Pancreas (tissue), 10 donors: ENCODE measurements around the gene PKNOX2. TPM values are rescaled to one million over a fixed set of nuclear protein-coding genes. Genes with fewer than 3 reads are reported as not detected.

Experiments used
- ATAC-seq, 4 donors: fragments of 200-7000 bp; cut with Tn5 transposase; one replicate each; pipeline versions ENCODE4 v1.8.0 to v1.9.1; 2020; ENCODE audit warnings: mild to moderate bottlenecking in 4 of 4, moderate library complexity in 4 of 4
- DNase-seq, 6 donors: peaks; one replicate each; pipeline ENCODE4 v3.0.0-alpha.2; 2020
- FAIRE-seq: peaks from 2 replicates; lab custom pipeline; 2012; peaks lifted over from hg19 to GRCh38; lab: Jason Lieb, UNC
- H3K27ac ChIP-seq, 4 donors: fragments of 200-600 bp; sonication (generic); 1 replicate in 3 of 4; 2 replicates in 1 of 4; pipeline versions ENCODE4 v1.5.0 to v1.8.0; 2020
- H3K27me3 ChIP-seq, 4 donors: fragments of 200-600 bp; one replicate each; pipeline ENCODE4 v1.8.0; 2021
- H3K36me3 ChIP-seq, 3 donors: fragments of 200-600 bp; sonication (generic) in 1 of 3; one replicate each; pipeline versions ENCODE4 v1.5.0 to v1.8.0; 2020 to 2021
- H3K4me1 ChIP-seq, 3 donors: fragments of 200-600 bp; one replicate each; pipeline ENCODE4 v1.8.0; 2021
- H3K4me3 ChIP-seq, 4 donors: fragments of 200-600 bp; sonication (generic) in 2 of 4; one replicate each; pipeline versions ENCODE4 v1.5.0 to v1.8.0; 2020 to 2021
- H3K9me3 ChIP-seq, 4 donors: fragments of 200-600 bp; one replicate each; pipeline ENCODE4 v1.8.0; 2021
- WGBS, 2 donors: extraction: QIAGEN DNeasy Blood & Tissue Kit; methylation state at CpG; one replicate each; pipeline ENCODE4 v1.1.7; 2013; 5-methylcytosine and 5-hydroxymethylcytosine counted together
- intact Hi-C, 3 donors: fragments of 100-400 bp; cut with DNase I; formaldehyde crosslinking; loops; one replicate each; pipeline versions ENCODE4 v1.11.1 to v1.14.2; 2022
- polyA plus RNA-seq, 2 donors: library from polyadenylated mRNA; stranded (reverse); fragments of 200-250 nt; gene quantifications; one replicate each; pipeline ENCODE4 v1.2.3, GENCODE V29; 2013
- total RNA-seq, 6 donors: library from RNA; stranded (reverse); fragmentation: NEBNext Ultra II Directional in 4 of 6; extraction: Animal tissue kit (Norgen Biotek cat#: 25700) in 4 of 6; gene quantifications; one replicate each; pipeline versions ENCODE4 v1.2.1 to v1.2.4, GENCODE V29; 2021 to 2023
- TF ChIP-seq, protein P1 (sequence below), 4 donors: fragments of 200-600 bp; sonication (generic) in 3 of 4; IDR thresholded peaks; one replicate each; pipeline versions ENCODE4 v1.5.0 to v1.8.0; 2021; ENCODE audit warnings: antibody characterized with exemption in 4 of 4
- donor health status: healthy with polysubstance abuse.
- donor health status: DM: no; HTN: no; CAD: no; lungs with moderate emphysema.
- donor health status: DM: no; HTN: no; CAD: no.
- donor health status: control.
- donor health status: control.
- donor health status: Bipolar disorder and iron deficiency.
- donor health status: DM: yes; HTN: yes; CAD: no.
- donor health status: DM: no; HTN: no; CAD: no.
- donor health status: DM: no; HTN: no; CAD: no.
- donor health status: DM: yes; HTN: yes; CAD: no.

The PKNOX2 gene
- total and polyA plus RNA-seq, 8 donors: 3.4 to 8.1 (median 5.8) TPM

DNA sequence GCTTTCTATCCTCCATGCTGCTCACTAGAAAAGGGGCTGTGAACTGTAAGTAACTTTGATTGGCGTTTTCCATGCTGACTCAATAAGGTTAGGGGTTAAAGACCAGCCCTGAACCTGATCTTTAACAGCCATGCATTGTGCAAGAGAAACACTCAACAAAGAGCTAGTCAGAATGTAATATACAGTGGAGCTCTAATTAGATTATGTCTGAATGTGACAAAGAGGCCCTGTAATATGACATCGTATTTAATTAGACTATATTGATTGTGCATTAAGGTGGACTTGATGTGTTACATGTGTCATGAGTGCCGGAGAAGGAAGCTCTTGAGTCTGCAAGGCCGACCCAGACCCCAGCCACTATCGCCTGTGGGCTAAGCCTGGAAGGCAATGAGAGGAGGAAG, 70.5 kb downstream of the PKNOX2 start:
- TF ChIP-seq, protein P1, sequence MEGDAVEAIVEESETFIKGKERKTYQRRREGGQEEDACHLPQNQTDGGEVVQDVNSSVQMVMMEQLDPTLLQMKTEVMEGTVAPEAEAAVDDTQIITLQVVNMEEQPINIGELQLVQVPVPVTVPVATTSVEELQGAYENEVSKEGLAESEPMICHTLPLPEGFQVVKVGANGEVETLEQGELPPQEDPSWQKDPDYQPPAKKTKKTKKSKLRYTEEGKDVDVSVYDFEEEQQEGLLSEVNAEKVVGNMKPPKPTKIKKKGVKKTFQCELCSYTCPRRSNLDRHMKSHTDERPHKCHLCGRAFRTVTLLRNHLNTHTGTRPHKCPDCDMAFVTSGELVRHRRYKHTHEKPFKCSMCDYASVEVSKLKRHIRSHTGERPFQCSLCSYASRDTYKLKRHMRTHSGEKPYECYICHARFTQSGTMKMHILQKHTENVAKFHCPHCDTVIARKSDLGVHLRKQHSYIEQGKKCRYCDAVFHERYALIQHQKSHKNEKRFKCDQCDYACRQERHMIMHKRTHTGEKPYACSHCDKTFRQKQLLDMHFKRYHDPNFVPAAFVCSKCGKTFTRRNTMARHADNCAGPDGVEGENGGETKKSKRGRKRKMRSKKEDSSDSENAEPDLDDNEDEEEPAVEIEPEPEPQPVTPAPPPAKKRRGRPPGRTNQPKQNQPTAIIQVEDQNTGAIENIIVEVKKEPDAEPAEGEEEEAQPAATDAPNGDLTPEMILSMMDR (IDR thresholded peaks at IDR 0.05): no peak
- Histone ChIP-seq H3K4me3 (no peak overlapping the region), H3K27me3 (no peaks in the 10 kb centered on the region), H3K9me3 (no peaks in the 10 kb centered on the region), H3K4me1 (no peaks in the 10 kb centered on the region), H3K36me3 (no peaks in the 10 kb centered on the region), H3K27ac (no peak overlapping the region)
- no peak for ATAC-seq
- no peak for DNase-seq
- 70 to 74% methylated on average over 5 of the region's 5 CpGs for WGBS, 2 donors
- FAIRE-seq: no peak
- intact Hi-C loops: no loop called here

DNA sequence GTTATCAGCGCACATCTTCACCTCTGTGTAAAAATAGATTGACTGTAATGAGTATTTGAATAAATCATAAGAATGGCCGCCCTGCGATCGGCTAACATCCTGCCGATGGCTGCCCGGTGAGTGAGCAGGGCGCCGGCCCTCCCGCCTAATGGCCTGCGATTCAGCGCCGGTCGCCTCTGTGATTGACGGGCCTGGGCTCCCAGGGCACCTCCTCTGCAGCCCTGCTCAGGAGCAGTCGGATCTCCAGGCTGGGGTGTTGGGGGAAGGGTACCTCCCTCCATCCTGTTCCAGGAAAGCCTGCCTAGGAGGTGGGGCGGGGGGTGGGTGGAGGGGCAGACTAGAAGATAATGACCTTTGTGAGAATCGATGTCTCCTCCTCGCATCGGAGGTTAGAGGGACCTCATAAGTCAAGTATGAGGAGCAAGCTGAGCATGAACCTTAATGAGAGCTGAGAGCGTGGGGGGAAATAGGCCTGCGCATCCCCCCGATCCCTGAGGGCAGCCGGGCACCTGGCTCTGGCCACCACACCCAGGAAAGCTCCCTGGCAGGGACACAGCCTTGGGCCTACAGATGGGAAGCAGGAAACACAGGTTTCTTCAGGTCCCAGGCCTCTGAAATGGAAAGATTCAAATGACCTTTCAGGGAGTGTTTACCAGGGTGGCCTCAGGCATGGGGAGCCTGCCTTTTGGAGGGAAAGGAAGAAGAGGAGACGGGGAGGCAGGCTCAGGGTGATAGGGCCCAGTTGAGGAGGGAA, 71.7 kb downstream of the PKNOX2 start:
- no peaks in the 10 kb centered on the region for H3K4me1 ChIP-seq
- H3K36me3 ChIP-seq: no peaks in the 10 kb centered on the region
- no peak for ATAC-seq
- TF ChIP-seq, protein P1 (IDR thresholded peaks at IDR 0.05): no peak
- 84 to 85% methylated on average over 24 of the region's 24 CpGs for WGBS, 2 donors
- H3K4me3 ChIP-seq: no peak overlapping the region
- intact Hi-C loops: no loop called here
- no peak overlapping the region for H3K27ac ChIP-seq
- no peak for FAIRE-seq
- DNase-seq: no peak
- H3K9me3 ChIP-seq: no peaks in the 10 kb centered on the region
- no peaks in the 10 kb centered on the region for H3K27me3 ChIP-seq

DNA sequence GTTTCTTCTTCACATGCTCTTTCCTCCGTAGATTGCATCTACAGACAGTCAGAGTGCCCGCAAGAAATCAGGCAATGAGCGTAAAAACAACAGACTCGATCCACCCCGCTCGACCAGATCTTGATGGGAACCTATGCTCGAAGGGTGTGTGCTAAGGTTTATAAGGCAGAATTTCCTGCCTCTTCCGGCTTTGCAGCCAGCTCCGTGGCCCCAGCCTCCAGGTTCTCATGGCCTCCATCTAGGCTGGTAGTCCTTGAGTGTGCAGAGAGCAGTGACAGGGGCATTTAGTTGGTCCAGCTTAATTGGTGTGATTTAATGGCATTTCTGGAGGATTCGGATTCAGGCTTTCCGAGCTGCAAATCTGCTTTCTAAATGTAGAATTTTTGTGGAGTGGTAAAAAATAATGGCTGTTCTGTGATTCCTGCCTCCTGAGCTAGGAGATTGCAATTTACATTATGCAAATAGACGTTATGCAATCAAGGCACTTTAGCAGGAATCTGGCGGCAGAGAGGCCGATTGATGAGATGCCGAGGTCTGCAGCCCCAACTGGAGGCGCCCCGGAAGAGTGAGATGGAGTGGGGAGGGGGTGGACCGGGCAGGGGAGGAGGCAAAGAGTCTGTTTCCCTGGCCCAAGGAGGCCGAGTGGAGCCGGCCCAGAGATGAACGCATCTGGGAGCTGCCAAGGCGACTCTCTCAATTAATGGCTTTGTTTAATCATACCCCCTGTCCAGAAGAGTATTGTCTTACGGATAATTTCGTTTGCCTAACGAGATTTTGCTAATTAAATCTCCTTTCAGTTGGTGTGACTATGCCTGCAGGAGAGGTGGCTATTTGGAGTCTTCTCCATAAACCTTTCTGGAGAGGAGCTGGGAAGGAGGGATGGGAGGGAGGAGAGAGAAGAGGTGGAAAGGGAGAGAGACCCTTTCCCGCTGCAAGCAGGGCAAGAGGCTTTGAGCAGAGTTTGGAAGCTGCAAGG, 75.3 kb downstream of the PKNOX2 start:
- Histone ChIP-seq H3K27me3 (no peaks in the 10 kb centered on the region), H3K36me3 (no peaks in the 10 kb centered on the region)
- intact Hi-C loops: no loop called here

DNA sequence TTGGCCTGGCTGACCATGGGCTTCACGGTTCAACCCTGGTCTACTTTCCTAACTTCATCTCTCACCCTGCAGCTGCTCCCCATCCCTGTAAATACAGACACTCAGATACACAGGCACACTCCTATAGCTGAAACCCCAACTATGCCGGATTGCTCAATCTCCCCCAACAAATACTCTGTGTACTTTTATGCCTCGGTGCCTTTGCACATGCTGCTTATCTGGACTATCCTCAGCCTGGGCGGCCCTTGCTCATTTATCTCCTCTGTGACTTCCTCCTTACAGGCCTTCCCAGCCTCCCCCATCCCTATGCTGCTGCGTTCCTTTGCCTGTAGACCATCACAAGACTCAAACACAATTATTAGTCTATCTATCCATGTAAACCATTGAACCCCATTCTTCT, 76.6 kb downstream of the PKNOX2 start:
- 93 to 95% methylated on average over 5 of the region's 5 CpGs for WGBS, 2 donors
- Histone ChIP-seq H3K4me3 (no peak overlapping the region), H3K9me3 (no peaks in the 10 kb centered on the region), H3K27ac (no peak overlapping the region), H3K27me3 (no peaks in the 10 kb centered on the region), H3K36me3 (no peaks in the 10 kb centered on the region), H3K4me1 (no peaks in the 10 kb centered on the region)
- no peak for ATAC-seq
- no peak for DNase-seq
- TF ChIP-seq, protein P1 (IDR thresholded peaks at IDR 0.05): no peak
- intact Hi-C loops: no loop called here
- no peak for FAIRE-seq

More for the DNA sequence above, 75.3 kb downstream of the PKNOX2 start:
- TF ChIP-seq, protein P1 (IDR thresholded peaks at IDR 0.05): no peak
- H3K4me1 ChIP-seq: no peaks in the 10 kb centered on the region
- no peak overlapping the region for H3K4me3 ChIP-seq
- no peak for FAIRE-seq
- no peak for ATAC-seq
- no peak for DNase-seq
- no peaks in the 10 kb centered on the region for H3K9me3 ChIP-seq
- WGBS, 2 donors: 84 to 91% methylated on average over 26 of the region's 26 CpGs
- H3K27ac ChIP-seq: no peak overlapping the region
